Embryonic facial prominence (tissue), 1 donor: ENCODE data around the gene GPR75.
"Not testable (repeated sequence)": the region's sequence is repeated elsewhere in the genome, so short reads cannot be mapped to it uniquely, and the experiment has no call there.

ENCODE experiments used
- DNase-seq: peaks from one replicate; pipeline ENCODE4 v3.0.0-alpha.2; 2016; ENCODE audit errors: extremely low spot score

Gene GPR75

GRCh38 chr2:53852532-53852931 lies 7.2 kb downstream of the GPR75 start:
- no peak for DNase-seq

- DNase-seq: not testable (repeated sequence)
Measured at GRCh38 chr2:53851052-53851757, 8.6 kb downstream of the GPR75 start.

- no peak for DNase-seq
Measured at GRCh38 chr2:53848062-53848461, 11.7 kb downstream of the GPR75 start.

- no peak for DNase-seq
Measured at GRCh38 chr2:53843595-53843994, 16.2 kb downstream of the GPR75 start.

- DNase-seq: no peak
Measured at GRCh38 chr2:53842891-53843290, 16.9 kb downstream of the GPR75 start.

- DNase-seq: not testable (repeated sequence)
Measured at GRCh38 chr2:53841651-53842050, 18.1 kb downstream of the GPR75 start.

GRCh38 chr2:53840580-53840979 lies 19.2 kb downstream of the GPR75 start:
- DNase-seq: no peak

GRCh38 chr2:53829980-53830290 lies 29.8 kb downstream of the GPR75 start:
- DNase-seq: not testable (repeated sequence)

- no peak for DNase-seq
Measured at GRCh38 chr2:53829273-53829979, 30.3 kb downstream of the GPR75 start.

- DNase-seq: no peak
Measured at GRCh38 chr2:53828331-53828730, 31.4 kb downstream of the GPR75 start.

- DNase-seq: no peak
Measured at GRCh38 chr2:53827398-53828175, 32.2 kb downstream of the GPR75 start.

GRCh38 chr2:53826587-53827397 lies 33.0 kb downstream of the GPR75 start:
- DNase-seq: no peak

GRCh38 chr2:53826030-53826410 lies 33.7 kb downstream of the GPR75 start:
- no peak for DNase-seq

- not testable (repeated sequence) for DNase-seq
Measured at GRCh38 chr2:53823639-53824038, 36.1 kb downstream of the GPR75 start.

- no peak for DNase-seq
Measured at GRCh38 chr2:53821810-53822209, 38.0 kb downstream of the GPR75 start.

- no peak for DNase-seq
Measured at GRCh38 chr2:53820711-53821110, 39.1 kb downstream of the GPR75 start.

GRCh38 chr2:53820048-53820447 lies 39.7 kb downstream of the GPR75 start:
- DNase-seq: no peak

GRCh38 chr2:53819634-53820033 lies 40.1 kb downstream of the GPR75 start:
- DNase-seq: no peak

GRCh38 chr2:53818854-53819435 lies 40.8 kb downstream of the GPR75 start:
- no peak for DNase-seq

GRCh38 chr2:53813151-53813550 lies 46.6 kb downstream of the GPR75 start:
- DNase-seq: no peak

- no peak for DNase-seq
Measured at GRCh38 chr2:53811601-53812000, 48.2 kb downstream of the GPR75 start.
